ENCODE measurements around the gene MOCOS.
"Not testable (repeated sequence)": the region's sequence is repeated elsewhere in the genome, so short reads cannot be mapped to it uniquely, and the experiment has no call there.

Gene MOCOS

GRCh38 chr18:36205166-36205565 lies 17.9 kb downstream of the MOCOS start:
- no peak for ATAC-seq

GRCh38 chr18:36207303-36207702 lies 20.0 kb downstream of the MOCOS start:
- ATAC-seq, result no peak

DNA sequence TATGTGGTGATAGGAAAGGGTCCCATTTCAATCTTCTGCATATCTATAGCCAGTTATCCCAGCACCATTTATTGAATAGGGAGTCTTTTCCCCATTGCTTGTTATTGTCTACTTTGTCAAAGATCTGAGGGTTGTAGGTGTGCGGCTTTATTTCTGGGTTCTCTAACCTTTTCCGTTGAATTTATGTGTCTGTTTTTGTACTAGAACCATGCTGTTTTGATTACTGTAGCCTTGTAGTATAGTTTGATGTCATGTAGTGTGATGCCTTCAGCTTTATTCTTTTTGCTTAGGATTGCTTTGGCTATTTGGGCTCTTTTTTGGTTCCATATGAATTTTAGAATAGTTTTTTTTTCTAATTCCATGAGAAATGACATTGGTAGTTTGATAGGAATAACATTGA lies 20.7 kb downstream of the MOCOS start:
- not testable (repeated sequence) for ATAC-seq

GRCh38 chr18:36211612-36212065 lies 24.3 kb downstream of the MOCOS start:
- ATAC-seq, result no peak

DNA sequence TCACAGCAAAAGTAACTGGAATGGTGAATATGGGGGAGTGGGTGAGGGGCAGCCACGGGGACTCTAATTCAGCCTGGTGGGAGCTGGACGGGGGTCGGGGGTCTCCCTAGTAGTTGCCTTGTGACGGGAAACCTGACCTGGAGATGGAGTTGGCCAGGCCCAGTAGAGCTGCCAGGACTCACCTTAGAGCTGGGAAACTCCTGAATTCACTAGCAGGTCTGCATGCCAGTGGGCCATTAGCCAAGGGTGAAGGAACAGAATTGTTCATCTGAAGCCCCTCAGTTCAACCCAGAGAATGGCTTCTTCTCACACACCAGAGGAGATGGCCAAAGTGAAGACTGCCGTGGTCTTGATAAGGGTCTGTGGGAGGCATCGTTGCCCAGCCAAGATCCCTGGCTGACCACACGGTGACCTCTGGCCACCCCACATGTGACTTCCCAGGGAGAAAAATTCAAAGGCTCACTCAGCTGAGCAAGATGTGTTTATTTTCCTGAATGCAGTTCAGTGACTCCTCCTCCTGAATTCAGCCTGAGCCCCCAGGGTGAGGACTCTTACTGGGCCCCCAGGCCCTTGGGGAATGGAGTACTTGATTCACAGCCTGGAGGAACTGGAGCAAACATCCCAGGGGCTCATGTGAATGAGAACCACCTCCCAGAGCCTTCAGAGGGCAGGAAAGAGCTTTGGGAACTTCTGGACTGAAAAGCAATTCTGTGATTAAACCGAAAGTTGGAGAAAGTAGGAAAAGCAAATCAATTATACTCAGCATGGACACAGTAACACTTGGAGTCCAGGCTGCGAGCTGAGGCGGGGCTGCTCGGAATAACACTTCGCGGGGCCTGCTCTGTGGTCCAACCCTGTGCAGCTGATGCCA lies 25.2 kb downstream of the MOCOS start:
- ATAC-seq, result no peak

DNA sequence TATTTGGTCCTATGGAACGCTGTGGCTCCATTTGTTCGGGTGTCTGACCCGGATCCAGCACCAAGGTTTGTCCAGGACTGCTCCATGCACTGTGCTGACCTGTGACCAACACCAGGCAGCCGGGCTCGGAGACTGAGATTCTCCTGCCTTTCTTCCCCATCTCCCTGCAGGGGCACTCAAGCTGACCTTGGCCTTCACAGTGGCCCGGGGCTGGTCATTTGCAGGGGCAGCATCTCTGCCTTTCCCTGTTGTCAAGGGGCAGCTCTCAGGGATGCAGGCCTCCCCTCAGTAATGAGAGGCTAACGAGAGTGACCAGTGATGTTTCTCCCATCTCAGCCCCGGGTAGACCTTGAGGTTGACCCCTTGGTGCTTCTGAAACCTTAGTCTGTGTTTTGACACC lies 27.5 kb downstream of the MOCOS start:
- no peak for ATAC-seq

DNA sequence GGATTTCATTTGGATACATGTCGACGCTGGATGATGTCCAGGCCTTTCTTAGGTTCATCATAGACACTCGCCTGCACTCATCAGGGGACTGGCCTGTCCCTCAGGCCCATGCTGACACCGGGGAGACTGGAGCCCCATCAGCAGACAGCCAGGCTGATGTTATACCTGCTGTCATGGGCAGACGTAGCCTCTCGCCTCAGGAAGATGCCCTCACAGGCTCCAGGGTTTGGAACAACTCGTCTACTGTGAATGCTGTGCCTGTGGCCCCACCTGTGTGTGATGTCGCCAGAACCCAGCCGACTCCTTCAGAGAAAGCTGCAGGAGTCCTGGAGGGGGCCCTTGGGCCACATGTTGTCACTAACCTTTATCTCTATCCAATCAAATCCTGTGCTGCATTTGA lies 28.3 kb downstream of the MOCOS start:
- ATAC-seq, result no peak

DNA sequence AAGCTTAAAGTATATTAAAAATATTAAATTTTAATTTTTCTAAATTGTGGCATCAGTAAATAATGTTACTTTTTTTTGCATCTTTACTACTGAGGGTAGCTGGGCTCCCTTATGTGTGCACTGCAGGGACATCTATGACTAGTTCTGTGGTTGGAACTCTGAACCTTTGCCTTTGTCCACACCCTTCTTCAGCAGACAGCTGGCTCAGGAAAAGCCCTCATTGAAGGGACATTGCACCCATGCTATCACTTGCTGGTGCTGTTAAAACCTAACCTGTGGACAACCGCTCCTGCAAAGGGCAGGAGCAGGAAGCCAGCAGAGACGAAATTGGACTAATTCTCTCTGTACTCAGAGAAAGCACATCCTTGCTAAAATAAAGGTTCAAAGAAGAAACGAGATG lies 30.1 kb downstream of the MOCOS start:
- no peak for ATAC-seq

- ATAC-seq, result no peak
Measured at GRCh38 chr18:36229188-36229587, 41.9 kb downstream of the MOCOS start.

GRCh38 chr18:36240510-36240909 lies 53.2 kb downstream of the MOCOS start:
- not testable (repeated sequence) for ATAC-seq

DNA sequence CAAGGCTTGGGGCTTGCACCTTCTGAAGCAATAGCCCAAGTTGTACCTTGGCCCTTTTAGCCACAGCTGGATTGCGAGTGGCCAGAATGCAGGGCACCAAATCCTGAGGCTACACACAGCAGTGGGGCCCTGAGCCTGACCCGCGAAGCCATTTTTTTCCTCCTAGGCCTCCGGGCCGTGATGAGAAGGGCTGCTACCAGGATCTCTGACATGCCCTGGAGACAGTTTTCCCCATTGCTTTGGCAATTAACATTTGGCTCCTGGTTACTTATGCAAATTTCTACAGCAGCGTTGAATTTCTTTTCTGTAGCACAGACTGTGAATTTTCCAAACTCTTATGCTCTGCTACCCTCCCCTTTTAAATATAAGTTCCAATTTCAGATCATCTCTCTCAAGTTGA lies 54.5 kb downstream of the MOCOS start:
- ATAC-seq, result no peak

DNA sequence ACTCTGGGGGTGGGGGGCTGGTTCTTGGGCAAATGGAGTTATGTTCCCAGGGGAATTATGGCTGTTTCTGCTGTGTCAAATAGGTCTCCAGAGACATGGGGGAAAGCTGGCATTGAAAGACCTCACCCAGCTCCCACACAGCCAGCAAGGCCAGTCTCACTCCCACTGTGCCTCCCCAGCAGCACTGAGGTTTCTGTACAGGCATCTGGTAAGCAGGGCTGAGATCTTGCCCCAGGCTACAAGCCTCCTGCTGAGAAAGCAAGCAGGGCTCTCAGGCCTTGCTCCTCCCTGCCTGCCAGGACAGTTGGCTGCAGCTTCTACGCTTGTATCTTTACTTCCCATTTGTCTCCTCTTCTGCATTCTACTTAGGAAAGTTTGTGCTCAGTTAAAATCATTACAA lies 59.7 kb downstream of the MOCOS start:
- no peak for ATAC-seq

GRCh38 chr18:36249392-36249791 lies 62.1 kb downstream of the MOCOS start:
- ATAC-seq, result no peak

DNA sequence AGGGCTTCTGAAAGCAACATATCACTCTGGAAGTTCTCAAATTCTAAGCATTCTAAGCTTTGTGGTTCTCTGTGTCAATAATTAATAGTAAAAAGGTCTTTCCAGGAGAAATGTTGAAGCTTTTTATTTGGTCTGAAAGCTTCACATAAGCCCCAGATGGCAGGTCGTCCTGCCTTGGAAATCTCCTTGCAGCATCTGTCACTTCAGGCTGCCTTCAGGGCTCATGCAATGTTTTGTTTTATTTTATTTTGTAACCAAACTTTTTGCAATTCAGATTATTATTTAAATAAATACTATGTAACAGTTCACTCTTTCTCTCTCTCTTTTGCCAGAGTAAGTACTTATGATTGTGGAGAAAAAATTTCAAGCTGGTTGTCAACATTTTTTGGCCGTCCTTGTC lies 63.5 kb downstream of the MOCOS start:
- no peak for ATAC-seq

GRCh38 chr18:36255072-36255698 lies 67.9 kb downstream of the MOCOS start:
- no peak for ATAC-seq

- ATAC-seq, result no peak
Measured at GRCh38 chr18:36256094-36256493, 68.8 kb downstream of the MOCOS start.

- ATAC-seq, result no peak
Measured at GRCh38 chr18:36262971-36263370, 75.7 kb downstream of the MOCOS start.

GRCh38 chr18:36264283-36264682 lies 77.0 kb downstream of the MOCOS start:
- no peak for ATAC-seq

- no peak for ATAC-seq
Measured at GRCh38 chr18:36265015-36265414, 77.7 kb downstream of the MOCOS start.

DNA sequence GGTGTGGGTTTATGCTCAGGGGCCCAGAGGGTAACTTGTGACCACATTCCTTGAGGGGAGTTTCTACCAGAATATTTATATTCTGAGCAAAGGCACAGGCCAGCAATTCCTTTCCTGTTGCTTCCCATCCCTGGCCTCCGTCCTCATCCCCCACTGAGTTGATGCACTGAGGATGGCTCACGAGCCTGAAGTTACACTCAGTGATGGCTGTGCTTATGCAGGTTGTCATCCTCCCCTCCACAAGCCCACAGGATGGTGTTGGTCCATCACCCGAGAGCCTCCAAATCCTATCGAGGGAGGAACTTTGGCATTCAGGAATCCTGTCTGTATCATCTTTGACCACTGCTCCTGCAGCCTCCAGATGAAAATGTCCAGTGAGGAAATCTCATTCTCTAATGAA lies 81.9 kb downstream of the MOCOS start:
- no peak for ATAC-seq

GRCh38 chr18:36271153-36271552 lies 83.9 kb downstream of the MOCOS start:
- no peak for ATAC-seq

DNA sequence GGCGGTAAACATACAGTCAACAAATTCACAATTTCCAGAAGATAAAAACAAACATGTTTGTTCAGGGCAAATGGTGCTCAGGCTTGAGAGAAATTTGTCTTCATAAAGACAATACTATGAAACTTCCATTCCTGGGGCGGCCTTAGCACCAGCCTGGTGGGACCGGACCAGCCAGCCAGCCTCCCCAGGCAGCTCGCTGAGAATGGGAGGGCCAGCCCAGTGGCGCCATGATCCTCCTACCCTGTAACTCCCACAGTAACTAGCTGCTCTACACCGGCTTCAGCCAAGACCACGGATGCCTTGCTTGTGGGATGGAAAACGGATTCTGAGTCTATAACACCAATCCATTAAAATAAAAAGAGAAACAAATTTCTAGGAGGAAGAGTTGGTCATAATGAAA lies 86.0 kb downstream of the MOCOS start:
- no peak for ATAC-seq

- ATAC-seq, result no peak
Measured at GRCh38 chr18:36274083-36274715, 86.9 kb downstream of the MOCOS start.

DNA sequence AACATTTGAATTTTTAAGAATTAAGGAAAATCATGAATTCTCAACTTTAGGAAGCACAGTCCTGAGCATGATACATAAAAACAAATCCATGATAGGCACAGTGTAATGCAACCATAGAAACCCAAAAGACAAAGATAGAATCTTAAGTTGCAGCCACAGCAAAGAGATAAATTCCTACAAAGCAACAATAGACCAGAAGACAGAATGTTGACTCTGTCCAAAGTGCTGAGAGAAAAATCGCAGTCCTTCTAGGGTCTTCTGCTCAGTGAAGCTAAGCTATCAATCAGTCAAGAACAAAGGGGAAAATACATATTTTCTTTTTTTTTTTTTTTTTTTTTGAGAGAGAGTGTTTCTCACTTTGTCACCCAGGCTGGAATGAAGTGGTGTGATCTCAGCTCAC lies 88.3 kb downstream of the MOCOS start:
- ATAC-seq, result no peak

Measured in activated CD4-positive, CD25-positive, alpha-beta regulatory T cell treated with anti-CD3 and anti-CD28 coated beads, Interleukin-2, amount 50 U/mL, for 24 hours (primary cell).